ENCODE data around the gene JOSD2.
"Not testable (repeated sequence)": the region's sequence is repeated elsewhere in the genome, so short reads cannot be mapped to it uniquely, and the experiment has no call there.

- not testable (repeated sequence) for TF ChIP-seq CTCF (conservative IDR thresholded peaks at IDR 0.05; ENCODE audit: low read depth, low read length); EZH2phosphoT487 (IDR thresholded peaks at IDR 0.05; ENCODE audit: borderline replicate concordance, low read length); EZH2 (IDR thresholded peaks at IDR 0.05; ENCODE audit: low read length, unreplicated experiment)
Observed at GRCh38 chr19:50473336-50473735, 37.7 kb downstream of the JOSD2 start.
